ENCODE results near the gene GLI1.

Gene GLI1

DNA sequence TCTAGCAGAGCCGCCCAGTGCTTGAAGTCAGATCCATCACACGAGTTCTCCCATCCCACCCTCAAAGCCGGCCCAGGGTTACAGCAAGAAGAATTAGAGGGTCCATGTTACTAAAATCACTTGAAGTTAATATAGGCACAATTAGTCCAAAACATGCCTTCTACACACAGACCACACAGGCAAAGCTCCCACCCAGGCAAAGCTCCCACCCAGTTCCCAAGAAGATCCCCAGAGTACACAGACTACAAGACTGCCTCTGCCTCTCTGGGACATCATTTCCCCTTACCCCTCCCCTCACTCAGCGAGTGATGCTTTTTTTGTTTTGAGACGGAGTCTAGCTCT, 3.3 kb downstream of the GLI1 start:
- no peaks in the 10 kb centered on the region for H3K9me3 ChIP-seq (ENCODE audit: control insufficient read depth, low read length)
- no peaks in the 10 kb centered on the region for H3K36me3 ChIP-seq (ENCODE audit: control insufficient read depth, insufficient read depth, low read length)
- no peak overlapping the region for H3K9ac ChIP-seq
- H3K27ac ChIP-seq = no peak overlapping the region
- H3K4me1 ChIP-seq = peaks cover 8% of the 10 kb centered on the region
- TF ChIP-seq CTCF (IDR thresholded peaks at IDR 0.05) = no peak
- H3K79me2 ChIP-seq = no peaks in the 10 kb centered on the region
- peak overlapping the region; percentile 72 for H3K4me3 ChIP-seq (ENCODE audit: low read depth, low read length)
- H3K4me2 ChIP-seq (ENCODE audit: low read length) = peak overlapping the region; percentile 81
- H3K27me3 ChIP-seq (ENCODE audit: control insufficient read depth, insufficient read depth, low read length) = no peaks in the 10 kb centered on the region
- peak overlapping the region; percentile 68 for H2AFZ ChIP-seq

DNA sequence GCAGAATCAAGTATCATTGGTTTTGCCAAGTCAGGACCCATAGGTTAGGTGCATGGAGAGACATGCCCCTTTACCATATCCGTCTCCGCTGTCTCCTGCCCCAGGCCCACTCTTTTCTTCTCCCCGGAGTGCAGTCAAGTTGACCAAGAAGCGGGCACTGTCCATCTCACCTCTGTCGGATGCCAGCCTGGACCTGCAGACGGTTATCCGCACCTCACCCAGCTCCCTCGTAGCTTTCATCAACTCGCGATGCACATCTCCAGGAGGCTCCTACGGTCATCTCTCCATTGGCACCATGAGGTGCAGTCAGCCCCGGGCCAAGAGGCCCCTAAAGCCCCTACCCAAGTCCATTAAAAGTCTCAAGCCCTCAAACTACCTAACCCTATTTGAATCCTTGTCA, 5.0 kb downstream of the GLI1 start:
- Histone ChIP-seq H3K4me2 (ENCODE audit: low read length) (no peak overlapping the region), H3K4me1 (peaks cover 2% of the 10 kb centered on the region), H3K4me3 (ENCODE audit: low read depth, low read length) (no peak overlapping the region), H2AFZ (no peak overlapping the region), H3K27me3 (ENCODE audit: control insufficient read depth, insufficient read depth, low read length) (no peaks in the 10 kb centered on the region), H3K36me3 (ENCODE audit: control insufficient read depth, insufficient read depth, low read length) (no peaks in the 10 kb centered on the region), H3K27ac (no peak overlapping the region), H3K79me2 (no peaks in the 10 kb centered on the region), H3K9me3 (ENCODE audit: control insufficient read depth, low read length) (no peaks in the 10 kb centered on the region), H3K9ac (no peak overlapping the region)
- no peak for TF ChIP-seq CTCF (IDR thresholded peaks at IDR 0.05)

- no peak for TF ChIP-seq CTCF (IDR thresholded peaks at IDR 0.05)
- Histone ChIP-seq H3K27me3 (ENCODE audit: control insufficient read depth, insufficient read depth, low read length) (no peaks in the 10 kb centered on the region), H3K79me2 (no peaks in the 10 kb centered on the region), H3K27ac (no peak overlapping the region), H3K36me3 (ENCODE audit: control insufficient read depth, insufficient read depth, low read length) (no peaks in the 10 kb centered on the region), H3K4me3 (ENCODE audit: low read depth, low read length) (no peak overlapping the region), H2AFZ (no peak overlapping the region), H3K4me2 (ENCODE audit: low read length) (no peak overlapping the region), H3K4me1 (peaks cover 2% of the 10 kb centered on the region), H3K9me3 (ENCODE audit: control insufficient read depth, low read length) (no peaks in the 10 kb centered on the region), H3K9ac (no peak overlapping the region)
These were observed 5.6 kb downstream of the GLI1 start for GRCh38 chr12:57465030-57465746.

DNA sequence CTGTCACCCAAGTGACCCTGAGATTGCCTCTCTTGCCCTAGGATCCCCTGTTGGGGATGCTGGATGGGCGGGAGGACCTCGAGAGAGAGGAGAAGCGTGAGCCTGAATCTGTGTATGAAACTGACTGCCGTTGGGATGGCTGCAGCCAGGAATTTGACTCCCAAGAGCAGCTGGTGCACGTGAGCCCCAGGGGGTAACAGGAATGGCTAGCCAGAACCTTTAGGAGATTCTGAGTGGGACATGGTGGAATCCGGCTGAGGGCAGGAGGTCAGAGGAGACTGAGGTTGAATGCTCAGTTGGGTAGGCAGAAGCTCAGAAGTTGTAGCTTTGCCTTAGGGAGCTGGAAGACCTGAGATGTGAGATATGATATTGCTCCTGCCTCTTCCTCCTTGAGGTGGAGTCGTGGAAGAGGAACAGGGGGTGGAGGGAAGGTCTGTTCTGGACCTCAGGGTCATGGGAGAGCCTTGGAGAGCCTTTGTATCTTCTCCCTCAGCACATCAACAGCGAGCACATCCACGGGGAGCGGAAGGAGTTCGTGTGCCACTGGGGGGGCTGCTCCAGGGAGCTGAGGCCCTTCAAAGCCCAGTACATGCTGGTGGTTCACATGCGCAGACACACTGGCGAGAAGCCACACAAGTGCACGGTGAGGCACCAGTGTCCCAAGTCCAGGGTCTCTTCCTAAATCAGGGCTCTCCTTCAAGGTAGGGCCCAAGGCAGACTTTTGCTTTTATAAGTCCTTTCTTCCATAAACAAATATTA, 6.3 kb downstream of the GLI1 start:
- no peak for TF ChIP-seq CTCF (IDR thresholded peaks at IDR 0.05)
- Histone ChIP-seq H3K4me2 (ENCODE audit: low read length) (no peak overlapping the region), H3K4me1 (peaks cover 2% of the 10 kb centered on the region), H3K9ac (no peak overlapping the region), H3K27me3 (ENCODE audit: control insufficient read depth, insufficient read depth, low read length) (no peaks in the 10 kb centered on the region), H3K4me3 (ENCODE audit: low read depth, low read length) (no peak overlapping the region), H3K27ac (no peak overlapping the region), H2AFZ (no peak overlapping the region), H3K79me2 (no peaks in the 10 kb centered on the region), H3K36me3 (ENCODE audit: control insufficient read depth, insufficient read depth, low read length) (no peaks in the 10 kb centered on the region), H3K9me3 (ENCODE audit: control insufficient read depth, low read length) (no peaks in the 10 kb centered on the region)
